Activated T-helper 2 cell treated with anti-CD3 and anti-CD28 coated beads, Interferon-gamma antibody, Interleukin-2, Interleukin-4, amounts not matched to agents 10 μg/mL and 5 μg/mL and 100 μg/mL, durations not matched to agents 14 hours and 24 hours and 36 hours (primary cell): Measurements from ENCODE around the gene DDO. TPM values are rescaled to one million over a fixed set of nuclear protein-coding genes. Genes with fewer than 3 reads are reported as not detected.
"Not testable (repeated sequence)": the region's sequence is repeated elsewhere in the genome, so short reads cannot be mapped to it uniquely, and the experiment has no call there.

Source experiments
- DNase-seq: peaks from one replicate; pipeline ENCODE4 v3.0.0; 2021; ENCODE audit warnings: low spot score
- H3K27ac Mint-ChIP-seq: one replicate; pipeline ENCODE4 v1.8.0; 2021; ENCODE audit warnings: mixed read lengths
- H3K27me3 Mint-ChIP-seq: one replicate; pipeline ENCODE4 v1.8.0; 2021; ENCODE audit warnings: low read depth, mixed read lengths
- H3K36me3 Mint-ChIP-seq: one replicate; pipeline ENCODE4 v1.8.0; 2021; ENCODE audit warnings: low read depth, mixed read lengths
- H3K4me1 Mint-ChIP-seq: one replicate; pipeline ENCODE4 v1.8.0; 2021; ENCODE audit warnings: low read depth, mixed read lengths
- H3K4me3 Mint-ChIP-seq: one replicate; pipeline ENCODE4 v1.8.0; 2021; ENCODE audit warnings: low read depth, mild to moderate bottlenecking, moderate library complexity, mixed read lengths
- H3K9me3 Mint-ChIP-seq: one replicate; pipeline ENCODE4 v1.8.0; 2021; ENCODE audit warnings: mixed read lengths
- intact Hi-C: fragments of 100-400 bp; cut with micrococcal nuclease; formaldehyde crosslinking; loops from one replicate; pipeline ENCODE4 v1.15.1; 2023
- total RNA-seq: library from RNA; stranded (reverse); gene quantifications from 2 replicates; pipeline ENCODE4 v1.2.3, GENCODE V29; 2022

DDO gene
- total RNA-seq, 1 donor from 2014 or later: not detected

GRCh38 chr6:110357664-110358552, 57.5 kb downstream of the DDO start, which contains the start of gene METTL24:
Gene METTL24 (minus strand): TSS chr6:110358349. CDS start chr6:110358272, 77 bp downstream.
- Mint-ChIP-seq H3K27me3 (peaks cover 77% of the 10 kb centered on the region), H3K9me3 (no peaks in the 10 kb centered on the region), H3K4me1 (peaks cover 4% of the 10 kb centered on the region), H3K36me3 (no peaks in the 10 kb centered on the region), H3K27ac (no peak within 1 kb of the TSS), H3K4me3 (peak within 1 kb of the TSS; percentile 68)
- no peak for DNase-seq
- intact Hi-C loops: loop anchor here (10.0 kb wide), 1 partner anchor 283 kb away; no protein-coding TSS in a partner anchor

GRCh38 chr6:110357298-110357663, 58.1 kb downstream of the DDO start:
- intact Hi-C loops: loop anchor here (10.0 kb wide), 1 partner anchor 282 kb away; no protein-coding TSS in a partner anchor
- H3K27me3 Mint-ChIP-seq: peaks cover 72% of the 10 kb centered on the region
- peak overlapping the region; percentile 68 for H3K4me3 Mint-ChIP-seq

GRCh38 chr6:110356778-110357177, 58.6 kb downstream of the DDO start:
- H3K27me3 Mint-ChIP-seq: peaks cover 70% of the 10 kb centered on the region
- H3K9me3 Mint-ChIP-seq: no peaks in the 10 kb centered on the region
- no peak overlapping the region for H3K27ac Mint-ChIP-seq
- H3K4me3 Mint-ChIP-seq: peak overlapping the region; percentile 48
- no peak for DNase-seq
- intact Hi-C loops: loop anchor here (10.0 kb wide), 1 partner anchor 282 kb away; no protein-coding TSS in a partner anchor
- H3K36me3 Mint-ChIP-seq: no peaks in the 10 kb centered on the region
- peaks cover 4% of the 10 kb centered on the region for H3K4me1 Mint-ChIP-seq

More at GRCh38 chr6:110357298-110357663, 58.1 kb downstream of the DDO start:
- H3K27ac Mint-ChIP-seq: no peak overlapping the region
- H3K4me1 Mint-ChIP-seq: peaks cover 4% of the 10 kb centered on the region
- no peaks in the 10 kb centered on the region for H3K36me3 Mint-ChIP-seq
- DNase-seq: no peak
- H3K9me3 Mint-ChIP-seq: no peaks in the 10 kb centered on the region

GRCh38 chr6:110355727-110356126, 59.6 kb downstream of the DDO start:
- Mint-ChIP-seq H3K27ac (no peak overlapping the region), H3K27me3 (peaks cover 59% of the 10 kb centered on the region), H3K9me3 (no peaks in the 10 kb centered on the region), H3K4me1 (peaks cover 4% of the 10 kb centered on the region), H3K36me3 (no peaks in the 10 kb centered on the region), H3K4me3 (no peak overlapping the region)
- intact Hi-C loops: loop anchor here (10.0 kb wide), 1 partner anchor 281 kb away; no protein-coding TSS in a partner anchor
- DNase-seq: no peak

GRCh38 chr6:110355022-110355421, 60.4 kb downstream of the DDO start:
- H3K9me3 Mint-ChIP-seq: no peaks in the 10 kb centered on the region
- no peak overlapping the region for H3K4me3 Mint-ChIP-seq
- no peaks in the 10 kb centered on the region for H3K36me3 Mint-ChIP-seq
- intact Hi-C loops: loop anchor here (10.0 kb wide), 1 partner anchor 280 kb away; no protein-coding TSS in a partner anchor
- no peak overlapping the region for H3K27ac Mint-ChIP-seq
- peaks cover 4% of the 10 kb centered on the region for H3K4me1 Mint-ChIP-seq
- DNase-seq: no peak
- H3K27me3 Mint-ChIP-seq: peaks cover 52% of the 10 kb centered on the region

- H3K36me3 Mint-ChIP-seq: no peaks in the 10 kb centered on the region
- intact Hi-C loops: loop anchor here (10.0 kb wide), 1 partner anchor 279 kb away; no protein-coding TSS in a partner anchor
- H3K4me1 Mint-ChIP-seq: peaks cover 4% of the 10 kb centered on the region
- no peak for DNase-seq
- no peaks in the 10 kb centered on the region for H3K9me3 Mint-ChIP-seq
- H3K27me3 Mint-ChIP-seq: peaks cover 45% of the 10 kb centered on the region
- no peak overlapping the region for H3K4me3 Mint-ChIP-seq
- H3K27ac Mint-ChIP-seq: no peak overlapping the region
Observed at GRCh38 chr6:110354153-110354552, 61.2 kb downstream of the DDO start.

- Mint-ChIP-seq H3K9me3 (no peaks in the 10 kb centered on the region), H3K4me3 (no peak overlapping the region), H3K27me3 (peaks cover 38% of the 10 kb centered on the region), H3K36me3 (no peaks in the 10 kb centered on the region), H3K27ac (no peak overlapping the region), H3K4me1 (peaks cover 4% of the 10 kb centered on the region)
- no peak for DNase-seq
- intact Hi-C loops: loop anchor here (10.0 kb wide), 1 partner anchor 279 kb away; no protein-coding TSS in a partner anchor
Observed at GRCh38 chr6:110353457-110354001, 61.8 kb downstream of the DDO start.

- Mint-ChIP-seq H3K27me3 (peaks cover 37% of the 10 kb centered on the region), H3K36me3 (no peaks in the 10 kb centered on the region), H3K9me3 (no peaks in the 10 kb centered on the region), H3K4me1 (peaks cover 4% of the 10 kb centered on the region), H3K4me3 (no peak overlapping the region), H3K27ac (no peak overlapping the region)
- intact Hi-C loops: loop anchor here (10.0 kb wide), 1 partner anchor 278 kb away; no protein-coding TSS in a partner anchor
- no peak for DNase-seq
Observed at GRCh38 chr6:110352563-110353262, 62.7 kb downstream of the DDO start.

GRCh38 chr6:110351986-110352385, 63.4 kb downstream of the DDO start:
- H3K9me3 Mint-ChIP-seq: no peaks in the 10 kb centered on the region
- no peak for DNase-seq
- H3K4me3 Mint-ChIP-seq: no peak overlapping the region
- H3K27ac Mint-ChIP-seq: no peak overlapping the region
- no peaks in the 10 kb centered on the region for H3K36me3 Mint-ChIP-seq
- H3K4me1 Mint-ChIP-seq: peaks cover 4% of the 10 kb centered on the region
- peaks cover 30% of the 10 kb centered on the region for H3K27me3 Mint-ChIP-seq
- intact Hi-C loops: loop anchor here (10.0 kb wide), 1 partner anchor 277 kb away; no protein-coding TSS in a partner anchor

GRCh38 chr6:110351546-110351945, 63.8 kb downstream of the DDO start:
- Mint-ChIP-seq H3K36me3 (no peaks in the 10 kb centered on the region), H3K27me3 (peaks cover 29% of the 10 kb centered on the region), H3K9me3 (no peaks in the 10 kb centered on the region), H3K4me3 (no peak overlapping the region), H3K27ac (no peak overlapping the region), H3K4me1 (peaks cover 2% of the 10 kb centered on the region)
- DNase-seq: no peak
- intact Hi-C loops: loop anchor here (10.0 kb wide), 1 partner anchor 277 kb away; no protein-coding TSS in a partner anchor

GRCh38 chr6:110350593-110350992, 64.8 kb downstream of the DDO start:
- H3K9me3 Mint-ChIP-seq, H3K4me1 Mint-ChIP-seq, H3K4me3 Mint-ChIP-seq, H3K27ac Mint-ChIP-seq, DNase-seq, H3K36me3 Mint-ChIP-seq: not testable (repeated sequence)
- peaks cover 22% of the 10 kb centered on the region for H3K27me3 Mint-ChIP-seq
- intact Hi-C loops: loop anchor here (10.0 kb wide), 1 partner anchor 276 kb away; no protein-coding TSS in a partner anchor

- Mint-ChIP-seq H3K36me3 (no peaks in the 10 kb centered on the region), H3K9me3 (no peaks in the 10 kb centered on the region)
Observed at GRCh38 chr6:110348961-110349690, 66.2 kb downstream of the DDO start.

More at GRCh38 chr6:110348961-110349690, 66.2 kb downstream of the DDO start:
- DNase-seq: no peak
- H3K4me3 Mint-ChIP-seq: no peak overlapping the region
- intact Hi-C loops: no loop called here
- H3K27ac Mint-ChIP-seq: no peak overlapping the region
- no peaks in the 10 kb centered on the region for H3K4me1 Mint-ChIP-seq
- H3K27me3 Mint-ChIP-seq: peaks cover 17% of the 10 kb centered on the region
